ENCODE results near the gene AGAP3. TPM values are rescaled to one million over a fixed set of nuclear protein-coding genes. Genes with fewer than 3 reads are reported as not detected.

AGAP3 gene
- total RNA-seq, 1 donor from 2014 or later: 7.4 TPM

DNA sequence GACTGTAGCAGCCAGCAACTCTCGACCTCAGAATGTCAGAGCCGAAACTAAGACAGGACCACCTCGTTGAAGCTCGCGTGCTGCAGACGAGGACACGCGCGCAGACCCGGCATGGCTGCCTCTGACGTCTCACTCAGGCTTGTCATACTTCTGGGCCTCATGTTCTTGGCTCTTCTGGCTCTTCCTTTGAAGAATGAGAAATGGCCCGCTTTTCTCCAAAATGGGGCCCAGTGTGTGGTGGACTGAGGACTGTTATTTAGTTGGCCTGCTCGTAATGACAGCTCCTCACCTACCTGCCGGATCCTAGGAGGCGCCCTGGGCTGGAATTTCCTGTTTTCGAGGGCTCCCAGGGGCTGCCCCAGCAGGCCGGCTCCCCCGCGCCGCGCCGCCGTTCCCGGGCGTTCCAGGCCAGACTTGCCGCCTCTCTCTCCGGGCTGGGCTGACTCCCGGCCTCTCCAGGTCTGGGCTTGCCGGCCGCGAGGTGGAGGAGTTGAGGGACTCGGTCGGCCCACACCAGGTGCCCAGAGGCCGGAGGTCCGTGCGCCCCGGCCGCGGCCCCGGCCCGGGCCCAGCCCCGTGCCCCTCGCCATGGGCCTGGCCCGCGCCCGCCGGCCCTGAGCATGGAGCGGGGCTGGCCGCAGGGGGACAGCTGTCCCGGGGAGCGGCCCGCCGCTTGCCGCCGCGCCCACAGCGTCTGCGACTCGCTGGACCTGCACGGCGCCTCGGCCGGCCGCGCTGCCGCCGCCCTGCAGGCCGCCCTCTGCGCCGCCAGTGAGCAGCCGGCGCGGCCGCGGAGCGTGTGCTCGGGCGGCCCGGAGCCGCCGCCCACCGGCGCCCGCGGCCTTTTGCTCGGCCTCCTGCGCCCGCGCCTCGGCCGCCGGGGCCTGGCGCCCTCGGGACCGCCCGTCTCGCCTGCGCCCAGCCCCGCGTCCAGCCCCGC lies 28.1 kb downstream of the AGAP3 start:
- Mint-ChIP-seq H3K36me3 (ENCODE audit: low read depth) (no peaks in the 10 kb centered on the region), H3K27me3 (peaks cover 26% of the 10 kb centered on the region), H3K4me1 (peaks cover 2% of the 10 kb centered on the region), H3K9me3 (no peaks in the 10 kb centered on the region), H3K27ac (no peak overlapping the region), H3K4me3 (no peak overlapping the region)
- no peak for DNase-seq
- ChIA-PET CTCF (interaction anchor here (1.0 to 6.7 kb wide), 2 partner anchors 9 to 216 kb away, joined by 3 to 43 read pairs; no protein-coding TSS in a partner anchor), POLR2A (no interaction called here)
- TF ChIP-seq, protein P1, sequence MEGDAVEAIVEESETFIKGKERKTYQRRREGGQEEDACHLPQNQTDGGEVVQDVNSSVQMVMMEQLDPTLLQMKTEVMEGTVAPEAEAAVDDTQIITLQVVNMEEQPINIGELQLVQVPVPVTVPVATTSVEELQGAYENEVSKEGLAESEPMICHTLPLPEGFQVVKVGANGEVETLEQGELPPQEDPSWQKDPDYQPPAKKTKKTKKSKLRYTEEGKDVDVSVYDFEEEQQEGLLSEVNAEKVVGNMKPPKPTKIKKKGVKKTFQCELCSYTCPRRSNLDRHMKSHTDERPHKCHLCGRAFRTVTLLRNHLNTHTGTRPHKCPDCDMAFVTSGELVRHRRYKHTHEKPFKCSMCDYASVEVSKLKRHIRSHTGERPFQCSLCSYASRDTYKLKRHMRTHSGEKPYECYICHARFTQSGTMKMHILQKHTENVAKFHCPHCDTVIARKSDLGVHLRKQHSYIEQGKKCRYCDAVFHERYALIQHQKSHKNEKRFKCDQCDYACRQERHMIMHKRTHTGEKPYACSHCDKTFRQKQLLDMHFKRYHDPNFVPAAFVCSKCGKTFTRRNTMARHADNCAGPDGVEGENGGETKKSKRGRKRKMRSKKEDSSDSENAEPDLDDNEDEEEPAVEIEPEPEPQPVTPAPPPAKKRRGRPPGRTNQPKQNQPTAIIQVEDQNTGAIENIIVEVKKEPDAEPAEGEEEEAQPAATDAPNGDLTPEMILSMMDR (IDR thresholded peaks at IDR 0.05): no peak
- ATAC-seq (ENCODE audit: low read depth): no peak
- intact Hi-C loops (cut with micrococcal nuclease): no loop called here

DNA sequence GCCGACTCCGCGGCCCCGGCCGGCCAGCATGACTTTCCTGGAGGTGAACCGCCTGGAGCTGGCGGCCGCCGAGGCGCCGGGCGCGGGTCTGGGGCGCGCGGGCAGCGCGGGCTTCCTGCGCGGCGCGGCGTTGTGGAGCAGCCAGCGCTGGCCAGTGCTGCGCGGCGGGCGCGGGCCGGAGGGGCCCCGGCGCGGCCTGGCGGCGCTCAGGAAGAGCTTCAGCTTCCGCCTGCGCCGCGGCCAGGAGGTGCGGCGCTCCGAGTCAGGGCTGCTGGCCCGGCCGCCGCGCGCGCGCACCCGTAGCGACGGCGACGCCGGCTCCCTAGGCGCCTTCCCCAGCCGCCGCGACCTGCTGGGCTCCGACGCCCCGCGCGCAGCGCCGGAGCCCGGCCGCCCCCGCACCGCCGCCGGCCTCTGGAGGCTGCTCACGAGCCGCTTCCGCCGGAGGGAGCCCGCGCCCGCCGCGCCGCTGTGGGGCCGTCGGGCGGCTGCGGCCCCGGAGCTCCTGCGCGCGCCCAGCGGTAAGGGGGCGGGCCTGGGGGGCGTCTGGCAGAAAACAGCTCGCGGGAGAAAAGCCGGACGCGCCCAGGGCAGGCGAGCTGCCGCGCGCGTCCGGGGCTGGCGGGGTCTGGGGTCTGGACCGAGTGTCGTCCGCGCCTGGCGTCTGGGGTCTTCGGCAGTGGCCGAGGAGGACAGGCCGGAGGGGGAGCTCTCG lies 29.0 kb downstream of the AGAP3 start:
- TF ChIP-seq, protein P1 (IDR thresholded peaks at IDR 0.05): no peak
- ATAC-seq (ENCODE audit: low read depth) (peak; percentile 30), DNase-seq (no peak)
- Mint-ChIP-seq H3K4me1 (peaks cover 2% of the 10 kb centered on the region), H3K36me3 (ENCODE audit: low read depth) (no peaks in the 10 kb centered on the region), H3K27ac (no peak overlapping the region), H3K27me3 (peaks cover 26% of the 10 kb centered on the region), H3K9me3 (no peaks in the 10 kb centered on the region), H3K4me3 (peak overlapping the region; percentile 59)
- intact Hi-C loops (cut with micrococcal nuclease): no loop called here
- CTCF ChIA-PET: interaction anchor here (1.2 kb wide), 1 partner anchor 9 kb away, joined by 6 read pairs; no protein-coding TSS in a partner anchor
- POLR2A ChIA-PET: no interaction called here

DNA sequence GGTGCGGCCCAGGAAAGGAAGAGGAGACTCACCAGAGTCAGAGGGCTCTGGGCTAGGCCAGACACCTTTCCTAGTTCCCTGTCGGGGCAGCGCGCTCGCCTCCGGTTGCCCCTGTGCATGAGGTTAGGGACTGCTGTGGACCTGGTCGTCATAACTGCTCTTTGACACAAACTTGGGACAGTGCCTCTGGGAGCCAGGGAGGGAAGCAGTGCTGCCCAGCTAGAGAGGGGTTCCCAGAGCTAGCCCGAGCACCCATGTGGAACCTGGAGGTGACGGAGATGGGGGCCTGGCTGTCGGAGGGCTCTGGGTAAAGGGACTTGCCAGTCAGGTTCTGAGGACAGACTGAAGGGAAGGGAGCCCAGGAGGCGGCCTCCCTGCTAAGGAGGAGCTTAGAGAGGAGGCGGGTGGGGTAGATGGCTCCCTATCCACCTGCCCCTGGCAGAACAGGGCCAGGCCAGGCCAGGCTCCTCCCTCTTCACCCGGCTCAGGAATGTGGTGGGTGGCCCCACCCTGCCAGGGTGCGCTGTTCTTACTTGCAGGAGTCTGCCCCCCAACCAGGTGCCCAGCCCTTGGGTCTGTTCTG lies 29.7 kb downstream of the AGAP3 start:
- peaks cover 26% of the 10 kb centered on the region for H3K27me3 Mint-ChIP-seq
- no peak overlapping the region for H3K27ac Mint-ChIP-seq
- DNase-seq: no peak
- TF ChIP-seq, protein P1 (IDR thresholded peaks at IDR 0.05): no peak
- ChIA-PET CTCF (interaction anchor here (1.2 kb wide), 1 partner anchor 8 kb away, joined by 6 read pairs; no protein-coding TSS in a partner anchor), POLR2A (no interaction called here)
- H3K4me1 Mint-ChIP-seq: peaks cover 2% of the 10 kb centered on the region
- no peaks in the 10 kb centered on the region for H3K9me3 Mint-ChIP-seq
- H3K36me3 Mint-ChIP-seq (ENCODE audit: low read depth): no peaks in the 10 kb centered on the region
- intact Hi-C loops (cut with micrococcal nuclease): no loop called here
- no peak for ATAC-seq (ENCODE audit: low read depth)
- H3K4me3 Mint-ChIP-seq: peak overlapping the region; percentile 59

DNA sequence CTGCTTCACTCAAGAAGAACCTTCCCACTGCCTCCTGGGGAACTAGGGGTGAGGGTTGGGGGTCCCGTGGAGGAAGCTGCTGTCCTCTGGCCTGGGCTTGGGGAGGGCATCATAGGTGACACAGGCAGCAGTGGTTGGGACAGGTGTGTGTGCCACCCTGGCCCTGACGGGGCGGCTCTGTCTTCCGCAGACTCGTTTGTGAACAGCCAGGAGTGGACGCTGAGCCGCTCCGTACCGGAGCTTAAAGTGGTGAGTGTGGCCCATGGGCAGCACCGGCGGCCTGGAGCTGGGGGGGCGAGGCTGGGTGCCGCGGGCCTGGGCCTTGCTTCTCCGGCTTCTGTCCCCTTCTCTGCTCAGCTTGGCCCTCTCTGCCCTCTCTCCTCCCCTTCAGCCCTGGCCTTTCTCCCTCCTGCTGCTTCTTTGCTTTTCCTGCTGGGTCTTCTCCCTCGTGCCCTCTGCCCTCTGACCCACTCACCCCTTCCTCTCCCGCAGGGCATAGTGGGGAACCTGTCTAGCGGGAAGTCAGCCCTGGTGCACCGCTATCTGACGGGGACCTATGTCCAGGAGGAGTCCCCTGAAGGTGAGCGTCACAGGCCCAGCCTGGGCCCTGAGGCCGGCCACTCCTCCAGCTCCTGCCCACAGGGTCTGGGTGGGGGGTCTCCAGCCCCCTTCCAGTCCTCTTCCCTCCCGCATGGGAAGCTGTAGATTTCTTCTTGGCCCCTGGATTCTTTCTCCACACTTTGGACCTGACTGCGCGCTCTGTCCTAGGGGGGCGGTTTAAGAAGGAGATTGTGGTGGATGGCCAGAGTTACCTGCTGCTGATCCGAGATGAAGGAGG lies 30.5 kb downstream of the AGAP3 start:
- intact Hi-C loops (cut with micrococcal nuclease): no loop called here

More for the DNA sequence above, 30.5 kb downstream of the AGAP3 start:
- DNase-seq (no peak), ATAC-seq (ENCODE audit: low read depth) (no peak)
- H3K27me3 Mint-ChIP-seq: peaks cover 25% of the 10 kb centered on the region
- H3K4me3 Mint-ChIP-seq: no peak overlapping the region
- TF ChIP-seq, protein P1 (IDR thresholded peaks at IDR 0.05): no peak
- H3K9me3 Mint-ChIP-seq: no peaks in the 10 kb centered on the region
- H3K36me3 Mint-ChIP-seq (ENCODE audit: low read depth): peaks cover 2% of the 10 kb centered on the region
- H3K27ac Mint-ChIP-seq: no peak overlapping the region
- POLR2A ChIA-PET: no interaction called here
- CTCF ChIA-PET: no interaction called here
- H3K4me1 Mint-ChIP-seq: peaks cover 2% of the 10 kb centered on the region

Data from activated B cell treated with CpG ODN at 0.5 μM for 24 hours (primary cell).